CD4-positive, CD25-positive, alpha-beta regulatory T cell (primary cell): Measurements from ENCODE around the gene PI4K2A. TPM values are rescaled to one million over a fixed set of nuclear protein-coding genes. Genes with fewer than 3 reads are reported as not detected.

ENCODE experiments used
- ATAC-seq, 2 donors: fragments of 150-1000 bp; cut with Tn5 transposase; one replicate each; pipeline ENCODE4 v1.10.0; 2021; ENCODE audit warnings: low read depth in 2 of 2, moderate number of reproducible peaks in 2 of 2, moderate library complexity in 1 of 2
- DNase-seq, 3 donors: peaks; one replicate each; pipeline versions ENCODE4 v3.0.0 to v3.0.0-alpha.2; 2012 to 2022; ENCODE audit warnings: mixed read lengths in 1 of 3
- H3K27ac ChIP-seq: one replicate; pipeline ENCODE4 v1.7.0; 2013; ENCODE audit warnings: mild to moderate bottlenecking, low read length; ENCODE audit not compliant: insufficient read depth, poor library complexity, severe bottlenecking
- H3K27me3 ChIP-seq: one replicate; pipeline ENCODE4 v1.7.0; 2013; ENCODE audit warnings: low read length; ENCODE audit not compliant: control insufficient read depth, insufficient read depth
- H3K36me3 ChIP-seq: one replicate; pipeline ENCODE4 v1.7.0; 2013; ENCODE audit warnings: mild to moderate bottlenecking, low read length, moderate library complexity; ENCODE audit not compliant: control insufficient read depth, insufficient read depth
- H3K4me1 ChIP-seq: 2 replicates; pipeline ENCODE4 v1.7.0; 2013; ENCODE audit warnings: mild to moderate bottlenecking, low read length; ENCODE audit not compliant: insufficient read depth, control insufficient read depth, poor library complexity, severe bottlenecking
- H3K4me3 ChIP-seq: one replicate; pipeline ENCODE4 v1.7.0; 2013; ENCODE audit warnings: low read depth, mild to moderate bottlenecking, low read length, moderate library complexity
- H3K9me3 ChIP-seq, 2 experiments: 1 replicate in 1 of 2; 2 replicates in 1 of 2; pipeline ENCODE4 v1.7.0; 2013; ENCODE audit warnings: low read length in 2 of 2, mild to moderate bottlenecking in 1 of 2, moderate library complexity in 1 of 2; ENCODE audit not compliant: control insufficient read depth in 2 of 2
- H3K27ac Mint-ChIP-seq, 3 donors: one replicate each; pipeline ENCODE4 v1.8.0; 2020 to 2022; ENCODE audit warnings: mild to moderate bottlenecking in 3 of 3, mixed read lengths in 3 of 3, moderate library complexity in 2 of 3
- H3K27me3 Mint-ChIP-seq: one replicate; pipeline ENCODE4 v1.8.0; 2022; ENCODE audit warnings: mild to moderate bottlenecking, mixed read lengths
- H3K36me3 Mint-ChIP-seq: one replicate; pipeline ENCODE4 v1.8.0; 2020; ENCODE audit warnings: mixed read lengths
- H3K4me1 Mint-ChIP-seq, 4 donors: one replicate each; pipeline ENCODE4 v1.8.0; 2020 to 2022; ENCODE audit warnings: mixed read lengths in 4 of 4, mild to moderate bottlenecking in 1 of 4
- H3K4me3 Mint-ChIP-seq, 4 donors: one replicate each; pipeline ENCODE4 v1.8.0; 2020 to 2022; ENCODE audit warnings: mild to moderate bottlenecking in 4 of 4, mixed read lengths in 4 of 4, moderate library complexity in 3 of 4
- H3K9me3 Mint-ChIP-seq, 7 donors: one replicate each; pipeline ENCODE4 v1.8.0; 2020 to 2022; ENCODE audit warnings: mixed read lengths in 7 of 7, mild to moderate bottlenecking in 3 of 7, moderate library complexity in 2 of 7
- polyA plus RNA-seq, 4 donors: library from polyadenylated mRNA; unstranded; fragments of 300-500 nt; fragmentation: Illumina TruSeq; gene quantifications; one replicate each; pipeline ENCODE4 v1.2.3, GENCODE V29; 2021
- total RNA-seq: library from RNA; stranded (reverse); gene quantifications from one replicate; pipeline ENCODE4 v1.2.3, GENCODE V29; 2022

PI4K2A gene
- total and polyA plus RNA-seq, 5 donors from 2014 or later, result 7.9 to 28.3 (median 10.5) TPM

- no peak for ATAC-seq
- H3K27ac Mint-ChIP-seq, result no peak overlapping the region
These were observed 71.4 kb downstream of the PI4K2A start for GRCh38 chr10:97711640-97712572.

GRCh38 chr10:97713339-97713825 lies 72.9 kb downstream of the PI4K2A start, which contains the start of gene MARVELD1:
MARVELD1 (plus strand) TSS chr10:97713730; CDS start chr10:97713877, 147 bp downstream.
- Histone ChIP-seq H3K9me3 (no peaks in the 10 kb centered on the region), H3K27me3 (peaks cover 10% of the 10 kb centered on the region), H3K27ac (no peak within 1 kb of the TSS), H3K36me3 (no peaks in the 10 kb centered on the region), H3K4me3 (peak within 1 kb of the TSS; percentile 32), H3K4me1 (peaks cover 9% of the 10 kb centered on the region)
- DNase-seq (no peak), ATAC-seq (no peak)
- Mint-ChIP-seq H3K9me3 (peaks cover 0 to 3% (median 0%) of the 10 kb centered on the region in 7 donors), H3K27ac (peak within 1 kb of the TSS; percentile 77 to 93 (median 83)), H3K36me3 (peaks cover under 1% of the 10 kb centered on the region), H3K27me3 (peaks cover 64% of the 10 kb centered on the region), H3K4me1 (peaks cover 0 to 20% (median 7%) of the 10 kb centered on the region in 4 donors), H3K4me3 (peak within 1 kb of the TSS; percentile 90 to 98 (median 94))

More at GRCh38 chr10:97711640-97712572, 71.4 kb downstream of the PI4K2A start:
- Mint-ChIP-seq H3K4me3 (peak overlapping the region; percentile 0 to 73 (median 58)), H3K4me1 (peaks cover 0 to 20% (median 7%) of the 10 kb centered on the region in 4 donors), H3K27me3 (peaks cover 70% of the 10 kb centered on the region), H3K9me3 (peaks cover 0 to 3% (median 0%) of the 10 kb centered on the region in 7 donors), H3K36me3 (peaks cover 4% of the 10 kb centered on the region)
- Histone ChIP-seq H3K9me3 (no peaks in the 10 kb centered on the region), H3K27ac (no peak overlapping the region), H3K4me1 (peaks cover 9% of the 10 kb centered on the region), H3K36me3 (no peaks in the 10 kb centered on the region), H3K4me3 (no peak overlapping the region), H3K27me3 (peaks cover 10% of the 10 kb centered on the region)
- DNase-seq, result no peak

- peaks cover 9% of the 10 kb centered on the region for H3K4me1 ChIP-seq
- no peak overlapping the region for H3K27ac ChIP-seq
- peak; percentile 73 to 78 for ATAC-seq
- Mint-ChIP-seq H3K9me3 (peaks cover 0 to 3% (median 0%) of the 10 kb centered on the region in 7 donors), H3K36me3 (no peaks in the 10 kb centered on the region), H3K27ac (peak overlapping the region in 2 of 3 donors; percentile 60 to 93), H3K4me3 (peak overlapping the region; percentile 90 to 98 (median 94)), H3K4me1 (peaks cover 0 to 20% (median 7%) of the 10 kb centered on the region in 4 donors), H3K27me3 (peaks cover 60% of the 10 kb centered on the region)
- no peaks in the 10 kb centered on the region for H3K36me3 ChIP-seq
- H3K27me3 ChIP-seq, result peaks cover 10% of the 10 kb centered on the region
- H3K4me3 ChIP-seq, result peak overlapping the region; percentile 32
- H3K9me3 ChIP-seq, result no peaks in the 10 kb centered on the region
- peak; percentile 32 to 64 (median 40) for DNase-seq
These were observed 73.4 kb downstream of the PI4K2A start for GRCh38 chr10:97713826-97714400.

GRCh38 chr10:97714401-97715258 lies 74.2 kb downstream of the PI4K2A start:
- Histone ChIP-seq H3K27ac (no peak overlapping the region), H3K27me3 (peaks cover 8% of the 10 kb centered on the region), H3K4me1 (peaks cover 9% of the 10 kb centered on the region), H3K36me3 (no peaks in the 10 kb centered on the region), H3K4me3 (no peak overlapping the region), H3K9me3 (no peaks in the 10 kb centered on the region)
- Mint-ChIP-seq H3K9me3 (peaks cover 0 to 3% (median 0%) of the 10 kb centered on the region in 7 donors), H3K4me3 (peak overlapping the region; percentile 82 to 98 (median 94)), H3K4me1 (peaks cover 0 to 20% (median 7%) of the 10 kb centered on the region in 4 donors), H3K36me3 (no peaks in the 10 kb centered on the region), H3K27me3 (peaks cover 53% of the 10 kb centered on the region), H3K27ac (no peak overlapping the region)
- peak in 1 of 2 donors; percentile 9 for ATAC-seq
- DNase-seq, result no peak

GRCh38 chr10:97715259-97715874 lies 74.9 kb downstream of the PI4K2A start:
- no peaks in the 10 kb centered on the region for H3K36me3 Mint-ChIP-seq
- H3K36me3 ChIP-seq, result no peaks in the 10 kb centered on the region
- peaks cover 0 to 20% (median 7%) of the 10 kb centered on the region in 4 donors for H3K4me1 Mint-ChIP-seq
- ATAC-seq (no peak), DNase-seq (no peak)
- no peak overlapping the region for H3K27ac Mint-ChIP-seq
- no peak overlapping the region for H3K27ac ChIP-seq
- peaks cover 9% of the 10 kb centered on the region for H3K4me1 ChIP-seq
- H3K4me3 Mint-ChIP-seq, result peak overlapping the region; percentile 53 to 98 (median 86)
- H3K27me3 Mint-ChIP-seq, result peaks cover 45% of the 10 kb centered on the region
- no peak overlapping the region for H3K4me3 ChIP-seq
- H3K9me3 ChIP-seq, result no peaks in the 10 kb centered on the region
- peaks cover 5% of the 10 kb centered on the region for H3K27me3 ChIP-seq
- H3K9me3 Mint-ChIP-seq, result peaks cover 0 to 3% (median 0%) of the 10 kb centered on the region in 7 donors

- Histone ChIP-seq H3K9me3 (no peaks in the 10 kb centered on the region), H3K36me3 (no peaks in the 10 kb centered on the region), H3K27ac (no peak overlapping the region), H3K27me3 (peaks cover 3% of the 10 kb centered on the region), H3K4me3 (no peak overlapping the region), H3K4me1 (peaks cover 9% of the 10 kb centered on the region)
- H3K4me1 Mint-ChIP-seq, result peaks cover 0 to 13% (median 4%) of the 10 kb centered on the region in 4 donors
- DNase-seq (no peak), ATAC-seq (no peak)
- H3K9me3 Mint-ChIP-seq, result peaks cover 0 to 3% (median 0%) of the 10 kb centered on the region in 7 donors
- H3K27ac Mint-ChIP-seq, result no peak overlapping the region
- peak overlapping the region in 1 of 4 donors; percentile 61 for H3K4me3 Mint-ChIP-seq
- no peaks in the 10 kb centered on the region for H3K36me3 Mint-ChIP-seq
- peaks cover 35% of the 10 kb centered on the region for H3K27me3 Mint-ChIP-seq
These were observed 77.2 kb downstream of the PI4K2A start for GRCh38 chr10:97717627-97718026.
